Measurements from ENCODE around the gene TMEM151B.
"Not testable (repeated sequence)": the region's sequence is repeated elsewhere in the genome, so short reads cannot be mapped to it uniquely, and the experiment has no call there.

TMEM151B gene

GRCh38 chr6:44316481-44316880 is 46.2 kb downstream of the TMEM151B start:
- H2AFZ ChIP-seq (ENCODE audit: low read depth, low read length): no peak overlapping the region

GRCh38 chr6:44317136-44317631 is 46.9 kb downstream of the TMEM151B start:
- not testable (repeated sequence) for H3K9me3 ChIP-seq (ENCODE audit: insufficient read depth, low read length); H3K4me2 ChIP-seq (ENCODE audit: low read length); H4K20me1 ChIP-seq (ENCODE audit: insufficient read depth, low read length); H3K27ac ChIP-seq (ENCODE audit: low read length); H3K4me3 ChIP-seq (ENCODE audit: low read length); H3K36me3 ChIP-seq (replicated peaks; ENCODE audit: low read depth, low read length); H3K79me2 ChIP-seq (ENCODE audit: low read length); H2AFZ ChIP-seq (ENCODE audit: low read depth, low read length); H3K4me1 ChIP-seq (ENCODE audit: low read length); H3K9ac ChIP-seq (ENCODE audit: low read length)
- H3K27me3 ChIP-seq (ENCODE audit: low read depth, low read length): peaks cover 27% of the 10 kb centered on the region

More at GRCh38 chr6:44316481-44316880, 46.2 kb downstream of the TMEM151B start:
- Histone ChIP-seq H3K4me3 (ENCODE audit: low read length) (no peak overlapping the region), H3K27ac (ENCODE audit: low read length) (no peak overlapping the region), H3K4me1 (ENCODE audit: low read length) (peaks cover 8% of the 10 kb centered on the region), H3K36me3 (replicated peaks; ENCODE audit: low read depth, low read length) (peaks cover 3% of the 10 kb centered on the region), H3K9ac (ENCODE audit: low read length) (no peak overlapping the region), H3K79me2 (ENCODE audit: low read length) (peaks cover 17% of the 10 kb centered on the region), H3K9me3 (ENCODE audit: insufficient read depth, low read length) (no peaks in the 10 kb centered on the region), H3K4me2 (ENCODE audit: low read length) (no peak overlapping the region), H3K27me3 (ENCODE audit: low read depth, low read length) (peaks cover 26% of the 10 kb centered on the region), H4K20me1 (ENCODE audit: insufficient read depth, low read length) (no peaks in the 10 kb centered on the region)
- TF ChIP-seq CTCF (IDR thresholded peaks at IDR 0.05; ENCODE audit: low read depth, low read length) (no peak), EZH2phosphoT487 (IDR thresholded peaks at IDR 0.05; ENCODE audit: low read depth) (no peak)

GRCh38 chr6:44321210-44321609 is 51.0 kb downstream of the TMEM151B start:
- Histone ChIP-seq H3K27me3 (ENCODE audit: low read depth, low read length) (peaks cover 27% of the 10 kb centered on the region), H3K27ac (ENCODE audit: low read length) (no peak overlapping the region), H3K4me3 (ENCODE audit: low read length) (no peak overlapping the region), H3K4me2 (ENCODE audit: low read length) (no peak overlapping the region), H3K36me3 (replicated peaks; ENCODE audit: low read depth, low read length) (no peaks in the 10 kb centered on the region), H3K9ac (ENCODE audit: low read length) (no peak overlapping the region), H2AFZ (ENCODE audit: low read depth, low read length) (no peak overlapping the region), H4K20me1 (ENCODE audit: insufficient read depth, low read length) (no peaks in the 10 kb centered on the region), H3K9me3 (ENCODE audit: insufficient read depth, low read length) (no peaks in the 10 kb centered on the region), H3K4me1 (ENCODE audit: low read length) (no peaks in the 10 kb centered on the region), H3K79me2 (ENCODE audit: low read length) (no peaks in the 10 kb centered on the region)
- TF ChIP-seq EZH2phosphoT487 (IDR thresholded peaks at IDR 0.05; ENCODE audit: low read depth) (no peak), CTCF (IDR thresholded peaks at IDR 0.05; ENCODE audit: low read depth, low read length) (no peak)

GRCh38 chr6:44327096-44327495 is 56.8 kb downstream of the TMEM151B start:
- H3K27me3 ChIP-seq (ENCODE audit: low read depth, low read length): peaks cover 15% of the 10 kb centered on the region
- H3K36me3 ChIP-seq (replicated peaks; ENCODE audit: low read depth, low read length): no peaks in the 10 kb centered on the region
- no peaks in the 10 kb centered on the region for H3K79me2 ChIP-seq (ENCODE audit: low read length)
- H2AFZ ChIP-seq (ENCODE audit: low read depth, low read length): no peak overlapping the region
- H3K4me2 ChIP-seq (ENCODE audit: low read length): no peak overlapping the region
- H4K20me1 ChIP-seq (ENCODE audit: insufficient read depth, low read length): no peaks in the 10 kb centered on the region
- H3K9me3 ChIP-seq (ENCODE audit: insufficient read depth, low read length): no peaks in the 10 kb centered on the region
- H3K4me3 ChIP-seq (ENCODE audit: low read length): no peak overlapping the region
- no peak overlapping the region for H3K9ac ChIP-seq (ENCODE audit: low read length)
- TF ChIP-seq EZH2phosphoT487 (IDR thresholded peaks at IDR 0.05; ENCODE audit: low read depth) (no peak), CTCF (IDR thresholded peaks at IDR 0.05; ENCODE audit: low read depth, low read length) (no peak)
- no peaks in the 10 kb centered on the region for H3K4me1 ChIP-seq (ENCODE audit: low read length)
- H3K27ac ChIP-seq (ENCODE audit: low read length): no peak overlapping the region

- Histone ChIP-seq H3K9ac (ENCODE audit: low read length) (no peak overlapping the region), H3K79me2 (ENCODE audit: low read length) (no peaks in the 10 kb centered on the region), H3K9me3 (ENCODE audit: insufficient read depth, low read length) (no peaks in the 10 kb centered on the region), H3K4me2 (ENCODE audit: low read length) (no peak overlapping the region), H3K4me3 (ENCODE audit: low read length) (no peak overlapping the region), H3K27me3 (ENCODE audit: low read depth, low read length) (peaks cover 15% of the 10 kb centered on the region), H3K27ac (ENCODE audit: low read length) (no peak overlapping the region), H3K36me3 (replicated peaks; ENCODE audit: low read depth, low read length) (no peaks in the 10 kb centered on the region), H3K4me1 (ENCODE audit: low read length) (no peaks in the 10 kb centered on the region), H2AFZ (ENCODE audit: low read depth, low read length) (no peak overlapping the region), H4K20me1 (ENCODE audit: insufficient read depth, low read length) (no peaks in the 10 kb centered on the region)
- no peak for TF ChIP-seq CTCF (IDR thresholded peaks at IDR 0.05; ENCODE audit: low read depth, low read length)
- TF ChIP-seq EZH2phosphoT487 (IDR thresholded peaks at IDR 0.05; ENCODE audit: low read depth): no peak
Observed at GRCh38 chr6:44327760-44328159, 57.5 kb downstream of the TMEM151B start.

GRCh38 chr6:44328203-44328602 is 58.0 kb downstream of the TMEM151B start:
- H3K9ac ChIP-seq (ENCODE audit: low read length); H2AFZ ChIP-seq (ENCODE audit: low read depth, low read length); H3K4me1 ChIP-seq (ENCODE audit: low read length); H4K20me1 ChIP-seq (ENCODE audit: insufficient read depth, low read length); H3K27ac ChIP-seq (ENCODE audit: low read length); H3K4me3 ChIP-seq (ENCODE audit: low read length); H3K4me2 ChIP-seq (ENCODE audit: low read length); H3K9me3 ChIP-seq (ENCODE audit: insufficient read depth, low read length); H3K79me2 ChIP-seq (ENCODE audit: low read length); H3K36me3 ChIP-seq (replicated peaks; ENCODE audit: low read depth, low read length): not testable (repeated sequence)
- H3K27me3 ChIP-seq (ENCODE audit: low read depth, low read length): peaks cover 15% of the 10 kb centered on the region

Measured in OCI-LY3 (cell line).